Uterus (tissue), 4 donors: ENCODE data around the gene CPT2. TPM values are rescaled to one million over a fixed set of nuclear protein-coding genes. Genes with fewer than 3 reads are reported as not detected.

Source experiments
- DNase-seq, 2 donors: peaks; one replicate each; pipeline ENCODE4 v3.0.0-alpha.2; 2019 to 2020
- H3K27ac ChIP-seq, 2 donors: fragments of 200-600 bp; sonication (generic); 1 replicate in 1 of 2; 2 replicates in 1 of 2; pipeline ENCODE4 v1.5.1; 2016 to 2018
- H3K27me3 ChIP-seq, 2 donors: fragments of 200-600 bp; sonication (generic); one replicate each; pipeline ENCODE4 v1.5.1; 2018 to 2019; ENCODE audit warnings: control low read depth in 1 of 2
- H3K36me3 ChIP-seq, 2 donors: fragments of 200-600 bp; sonication (generic); one replicate each; pipeline ENCODE4 v1.5.1; 2019; ENCODE audit warnings: control low read depth in 1 of 2
- H3K4me1 ChIP-seq, 2 donors: fragments of 200-600 bp; sonication (generic); one replicate each; pipeline ENCODE4 v1.5.1; 2018 to 2019; ENCODE audit warnings: control low read depth in 1 of 2
- H3K4me3 ChIP-seq, 2 donors: fragments of 200-600 bp; sonication (generic); 1 replicate in 1 of 2; 2 replicates in 1 of 2; pipeline ENCODE4 v1.5.1; 2018 to 2019; ENCODE audit warnings: mild to moderate bottlenecking in 1 of 2
- H3K9me3 ChIP-seq, 2 donors: fragments of 200-600 bp; sonication (generic); one replicate each; pipeline ENCODE4 v1.5.1; 2019; ENCODE audit warnings: control low read depth in 1 of 2
- POLR2A ChIP-seq, 2 donors: fragments of 450-650 bp; IDR thresholded peaks; one replicate each; pipeline ENCODE4 v1.6.1; 2016; ENCODE audit warnings: antibody characterized with exemption in 2 of 2, mild to moderate bottlenecking in 1 of 2, moderate library complexity in 1 of 2
- intact Hi-C: fragments of 100-400 bp; cut with DNase I; formaldehyde crosslinking; loops from one replicate; pipeline ENCODE4 v1.15.1; 2023; ENCODE audit warnings: low total_unique reads
- total RNA-seq, 4 donors: library from RNA; depleted of rRNA in 3 of 4; stranded (reverse); fragments of >200 nt in 3 of 4; gene quantifications; one replicate each; pipeline versions ENCODE4 v1.1.0 to v1.2.4, GENCODE V29; 2014 to 2023
- TF ChIP-seq, protein P1 (sequence below), 4 experiments: fragments of 200-600 bp in 2 of 4; fragments of 450-650 bp in 2 of 4; sonication (generic) in 2 of 4; IDR thresholded peaks; one replicate each; pipeline ENCODE4 v1.5.1; 2016 to 2019; ENCODE audit warnings: antibody characterized with exemption in 4 of 4, mild to moderate bottlenecking in 2 of 4, moderate library complexity in 1 of 4
- donor health status: DM: yes; HTN: yes; CAD: no.

The CPT2 gene
- total RNA-seq, 4 donors from 2014 or later, result 2.4 to 83.3 (median 10.2) TPM

DNA sequence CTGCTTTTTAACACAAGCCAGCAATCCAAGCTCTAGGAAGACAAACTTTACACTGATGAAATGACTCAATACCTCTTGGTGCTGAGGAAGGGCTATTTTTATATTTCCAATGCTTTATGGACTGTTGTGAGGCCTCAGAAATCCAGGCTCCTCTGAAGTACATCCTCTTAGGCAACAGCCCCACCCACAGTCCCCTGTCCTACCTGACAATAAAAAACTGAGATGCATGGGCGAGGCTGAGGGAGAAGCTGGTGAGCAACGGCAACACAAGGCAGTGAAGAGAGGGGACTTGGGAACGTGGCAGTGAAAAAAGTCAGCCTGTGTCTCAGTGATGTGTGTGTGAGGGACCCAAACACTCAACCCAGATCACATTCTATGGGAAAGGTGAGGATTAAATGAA, 10.1 kb upstream of the CPT2 start:
- TF ChIP-seq, protein P1, sequence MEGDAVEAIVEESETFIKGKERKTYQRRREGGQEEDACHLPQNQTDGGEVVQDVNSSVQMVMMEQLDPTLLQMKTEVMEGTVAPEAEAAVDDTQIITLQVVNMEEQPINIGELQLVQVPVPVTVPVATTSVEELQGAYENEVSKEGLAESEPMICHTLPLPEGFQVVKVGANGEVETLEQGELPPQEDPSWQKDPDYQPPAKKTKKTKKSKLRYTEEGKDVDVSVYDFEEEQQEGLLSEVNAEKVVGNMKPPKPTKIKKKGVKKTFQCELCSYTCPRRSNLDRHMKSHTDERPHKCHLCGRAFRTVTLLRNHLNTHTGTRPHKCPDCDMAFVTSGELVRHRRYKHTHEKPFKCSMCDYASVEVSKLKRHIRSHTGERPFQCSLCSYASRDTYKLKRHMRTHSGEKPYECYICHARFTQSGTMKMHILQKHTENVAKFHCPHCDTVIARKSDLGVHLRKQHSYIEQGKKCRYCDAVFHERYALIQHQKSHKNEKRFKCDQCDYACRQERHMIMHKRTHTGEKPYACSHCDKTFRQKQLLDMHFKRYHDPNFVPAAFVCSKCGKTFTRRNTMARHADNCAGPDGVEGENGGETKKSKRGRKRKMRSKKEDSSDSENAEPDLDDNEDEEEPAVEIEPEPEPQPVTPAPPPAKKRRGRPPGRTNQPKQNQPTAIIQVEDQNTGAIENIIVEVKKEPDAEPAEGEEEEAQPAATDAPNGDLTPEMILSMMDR (IDR thresholded peaks at IDR 0.05), result no peak
- TF ChIP-seq POLR2A (IDR thresholded peaks at IDR 0.05), result no peak
- intact Hi-C loops, result loop anchor here (10.0 kb wide), 1 partner anchor 122 kb away; the partner anchor contains the start of gene PODN
- no peak for DNase-seq
- Histone ChIP-seq H3K4me3 (no peak overlapping the region), H3K27me3 (no peaks in the 10 kb centered on the region), H3K9me3 (no peaks in the 10 kb centered on the region), H3K27ac (no peak overlapping the region), H3K4me1 (peaks cover 4 to 15% of the 10 kb centered on the region in 2 donors), H3K36me3 (no peaks in the 10 kb centered on the region)

DNA sequence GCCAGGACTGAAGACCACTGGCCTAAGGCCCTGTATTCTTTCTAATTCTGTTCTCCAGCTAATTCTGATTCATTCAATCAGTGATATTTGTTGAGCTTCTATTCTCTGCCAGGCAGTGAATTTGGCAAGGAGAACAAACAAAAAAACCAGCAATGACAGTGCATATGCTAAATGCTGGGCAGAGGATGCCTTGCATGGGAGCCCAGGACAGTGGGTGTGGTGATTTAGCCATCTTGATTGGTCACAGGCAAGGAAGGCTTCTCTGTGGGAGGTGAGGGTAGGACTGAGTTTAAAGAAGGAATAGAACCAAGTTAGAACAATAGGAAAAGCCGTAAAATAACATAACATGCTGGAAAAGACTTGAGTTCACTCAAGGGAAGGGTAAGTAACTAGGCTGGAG, 9.2 kb upstream of the CPT2 start:
- Histone ChIP-seq H3K9me3 (no peaks in the 10 kb centered on the region), H3K36me3 (no peaks in the 10 kb centered on the region), H3K27ac (no peak overlapping the region), H3K4me3 (no peak overlapping the region), H3K4me1 (peaks cover 4 to 7% of the 10 kb centered on the region in 2 donors), H3K27me3 (no peaks in the 10 kb centered on the region)
- intact Hi-C loops, result loop anchor here (10.0 kb wide), 1 partner anchor 123 kb away; the partner anchor contains the start of gene PODN
- no peak for DNase-seq
- TF ChIP-seq, protein P1 (IDR thresholded peaks at IDR 0.05), result no peak
- TF ChIP-seq POLR2A (IDR thresholded peaks at IDR 0.05), result no peak

DNA sequence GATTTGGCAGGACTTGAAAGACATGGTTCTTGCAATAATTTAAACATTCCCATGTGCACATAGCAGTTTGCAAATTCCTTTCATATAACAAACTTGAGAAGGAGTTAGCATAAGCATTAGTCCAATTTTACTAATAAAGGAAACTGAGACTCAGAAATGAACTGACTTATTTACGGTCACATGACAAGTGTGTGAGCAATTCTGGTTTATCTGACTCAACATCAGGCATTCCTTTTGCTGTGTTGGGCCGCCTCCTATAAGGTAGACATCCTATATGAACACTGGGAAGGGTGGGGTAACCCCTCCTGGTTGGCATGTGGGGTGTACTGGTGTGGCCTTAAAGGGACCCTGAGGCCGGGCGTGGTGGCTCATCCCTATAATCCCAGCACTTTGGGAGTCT, 8.5 kb upstream of the CPT2 start:
- TF ChIP-seq, protein P1 (IDR thresholded peaks at IDR 0.05), result no peak
- TF ChIP-seq POLR2A (IDR thresholded peaks at IDR 0.05), result no peak
- Histone ChIP-seq H3K4me3 (no peak overlapping the region), H3K27ac (no peak overlapping the region), H3K9me3 (no peaks in the 10 kb centered on the region), H3K4me1 (no peaks in the 10 kb centered on the region), H3K27me3 (no peaks in the 10 kb centered on the region), H3K36me3 (no peaks in the 10 kb centered on the region)
- no peak for DNase-seq
- intact Hi-C loops, result loop anchor here (10.0 kb wide), 1 partner anchor 123 kb away; the partner anchor contains the start of gene PODN

DNA sequence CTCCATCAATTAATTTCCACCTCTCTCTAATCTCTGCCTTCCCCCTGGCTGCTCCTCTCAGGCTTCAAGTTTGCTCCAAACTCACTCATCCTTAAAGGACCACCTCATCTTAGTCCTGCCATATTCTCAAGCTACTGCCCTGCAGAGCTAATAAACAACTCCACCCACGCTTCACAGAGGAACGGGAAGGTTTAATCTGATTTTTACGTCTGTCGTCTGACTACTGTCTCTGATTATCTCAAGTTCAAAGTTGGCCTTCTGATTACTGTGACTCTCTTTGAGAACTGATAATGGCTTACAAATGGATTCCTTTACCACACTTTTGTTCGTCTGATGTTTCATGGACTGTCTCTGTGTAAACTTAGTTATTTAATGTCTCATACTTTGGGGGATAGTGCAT, 7.6 kb upstream of the CPT2 start:
- no peaks in the 10 kb centered on the region for H3K4me1 ChIP-seq
- no peaks in the 10 kb centered on the region for H3K9me3 ChIP-seq
- no peak for DNase-seq
- no peaks in the 10 kb centered on the region for H3K36me3 ChIP-seq
- H3K27ac ChIP-seq, result no peak overlapping the region
- no peaks in the 10 kb centered on the region for H3K27me3 ChIP-seq
- intact Hi-C loops, result loop anchor here (10.0 kb wide), 1 partner anchor 124 kb away; the partner anchor contains the start of gene PODN
- H3K4me3 ChIP-seq, result no peak overlapping the region
- TF ChIP-seq POLR2A (IDR thresholded peaks at IDR 0.05), result no peak
- TF ChIP-seq, protein P1 (IDR thresholded peaks at IDR 0.05), result no peak

DNA sequence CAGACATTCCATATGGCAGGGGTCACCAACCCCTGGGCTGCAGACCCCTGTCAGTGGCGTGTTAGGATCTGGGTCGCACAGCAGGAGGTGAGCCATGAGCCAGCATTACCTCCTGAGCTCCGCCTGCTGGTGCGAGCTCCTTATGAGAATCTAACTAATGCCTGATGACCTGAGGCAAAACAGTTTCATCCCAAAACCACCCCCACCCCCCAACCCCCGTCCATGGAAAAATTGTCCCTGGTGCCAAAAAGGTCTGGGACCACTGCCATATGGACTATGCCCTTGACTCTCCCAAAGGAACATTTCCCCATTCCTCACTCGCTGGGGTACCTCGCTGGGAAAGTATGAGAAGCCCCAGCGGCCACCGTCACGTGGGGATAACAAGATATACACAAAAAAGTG, 6.4 kb upstream of the CPT2 start:
- no peaks in the 10 kb centered on the region for H3K27me3 ChIP-seq
- no peaks in the 10 kb centered on the region for H3K4me1 ChIP-seq
- intact Hi-C loops, result loop anchor here (10.0 kb wide), 1 partner anchor 265 kb away; the partner anchor contains the start of genes ECHDC2 and SCP2
- H3K9me3 ChIP-seq, result no peaks in the 10 kb centered on the region
- no peaks in the 10 kb centered on the region for H3K36me3 ChIP-seq
- DNase-seq, result no peak
- H3K4me3 ChIP-seq, result no peak overlapping the region
- no peak overlapping the region for H3K27ac ChIP-seq
- TF ChIP-seq, protein P1 (IDR thresholded peaks at IDR 0.05), result no peak
- no peak for TF ChIP-seq POLR2A (IDR thresholded peaks at IDR 0.05)
